HL-60 (cell line): Measurements from ENCODE around the gene CER1.

Source experiments
- DNase-seq, 2 experiments: peaks; one replicate each; pipeline ENCODE4 v3.0.0-alpha.2; 2010 to 2020; ENCODE audit warnings: low read depth in 1 of 2, low spot score in 1 of 2
- H3K27ac ChIP-seq: fragments of 250-450 bp; sonication (Bioruptor Pico); replicated peaks from 2 replicates; pipeline ENCODE4 v1.5.1; 2020; ENCODE audit warnings: mild to moderate bottlenecking, moderate library complexity
- H3K27me3 ChIP-seq: fragments of 250-450 bp; sonication (Bioruptor Pico); 2 replicates; pipeline ENCODE4 v1.5.1; 2021; ENCODE audit warnings: mild to moderate bottlenecking, moderate library complexity; ENCODE audit not compliant: insufficient read depth, poor library complexity, severe bottlenecking
- H3K4me3 ChIP-seq: replicated peaks from 2 replicates; pipeline ENCODE4 v1.5.1; 2011; ENCODE audit warnings: mild to moderate bottlenecking, control low read depth, low read length; ENCODE audit not compliant: insufficient read depth
- CTCF ChIP-seq: IDR thresholded peaks from one replicate; pipeline ENCODE4 v1.5.1; 2011; ENCODE audit warnings: low read length, control low read depth, inconsistent platforms; ENCODE audit not compliant: insufficient read depth
- GABPA ChIP-seq: IDR thresholded peaks from 2 replicates; pipeline ENCODE4 v1.6.1; 2012; ENCODE audit warnings: low read depth
- POLR2AphosphoS5 ChIP-seq: IDR thresholded peaks from 2 replicates; pipeline ENCODE4 v1.6.1; 2012; ENCODE audit warnings: low read depth
- REST ChIP-seq: IDR thresholded peaks from 2 replicates; pipeline ENCODE4 v1.6.1; 2012; ENCODE audit warnings: low read depth; ENCODE audit not compliant: insufficient replicate concordance
- SPI1 ChIP-seq: IDR thresholded peaks from 2 replicates; pipeline ENCODE4 v1.6.1; 2012; ENCODE audit warnings: low read depth, mild to moderate bottlenecking, borderline replicate concordance

The CER1 gene

GRCh38 chr9:14678776-14679175, 43.8 kb downstream of the CER1 start:
- DNase-seq: no peak
- Histone ChIP-seq H3K4me3 (no peak overlapping the region), H3K27me3 (no peaks in the 10 kb centered on the region), H3K27ac (no peak overlapping the region)
- TF ChIP-seq GABPA (no peak), REST (no peak), POLR2AphosphoS5 (no peak), CTCF (no peak), SPI1 (no peak)

- H3K4me3 ChIP-seq: no peak overlapping the region
- no peak for TF ChIP-seq REST
- no peak for TF ChIP-seq POLR2AphosphoS5
- no peaks in the 10 kb centered on the region for H3K27me3 ChIP-seq
- H3K27ac ChIP-seq: no peak overlapping the region
- DNase-seq: no peak
Measured at GRCh38 chr9:14677872-14678271, 44.7 kb downstream of the CER1 start.

- TF ChIP-seq SPI1 (no peak), CTCF (no peak), POLR2AphosphoS5 (no peak), REST (no peak), GABPA (no peak)
- H3K27ac ChIP-seq: no peak overlapping the region
- DNase-seq: no peak
- no peak overlapping the region for H3K4me3 ChIP-seq
- no peaks in the 10 kb centered on the region for H3K27me3 ChIP-seq
Measured at GRCh38 chr9:14677396-14677795, 45.1 kb downstream of the CER1 start.

- Histone ChIP-seq H3K27ac (no peak overlapping the region), H3K4me3 (no peak overlapping the region), H3K27me3 (no peaks in the 10 kb centered on the region)
- DNase-seq: no peak
- TF ChIP-seq SPI1 (no peak), POLR2AphosphoS5 (no peak), CTCF (no peak), GABPA (no peak), REST (no peak)
Measured at GRCh38 chr9:14674630-14675029, 47.9 kb downstream of the CER1 start.
